ENCODE data around the gene KLHL9.

- no peak for TF ChIP-seq POLR2A (IDR thresholded peaks at IDR 0.05)
- TF ChIP-seq CTCF (IDR thresholded peaks at IDR 0.05), result no peak
- TF ChIP-seq POLR2AphosphoS5 (IDR thresholded peaks at IDR 0.05), result no peak
These were observed 40.8 kb downstream of the KLHL9 start for GRCh38 chr9:21294364-21294774.

Measured in suprapubic skin (tissue), 4 donors.